Neural crest cell (in vitro differentiated cells): Measurements from ENCODE around the gene TMEM203. TPM values are rescaled to one million over a fixed set of nuclear protein-coding genes. Genes with fewer than 3 reads are reported as not detected.
"Not testable (repeated sequence)": the region's sequence is repeated elsewhere in the genome, so short reads cannot be mapped to it uniquely, and the experiment has no call there.

ENCODE experiments used
- DNase-seq: peaks from one replicate; pipeline ENCODE4 v3.0.0; 2021; ENCODE audit warnings: low read depth, mixed read lengths, low spot score
- H3K27ac Mint-ChIP-seq: one replicate; pipeline ENCODE4 v1.8.0; 2021; ENCODE audit warnings: mild to moderate bottlenecking, mixed read lengths; ENCODE audit not compliant: unreplicated experiment
- H3K27me3 Mint-ChIP-seq: 2 replicates; pipeline ENCODE4 v1.8.0; 2021; ENCODE audit warnings: low read depth, mild to moderate bottlenecking, mixed read lengths
- H3K36me3 Mint-ChIP-seq: 2 replicates; pipeline ENCODE4 v1.8.0; 2021; ENCODE audit warnings: low read depth, mild to moderate bottlenecking, mixed read lengths
- H3K4me1 Mint-ChIP-seq: 2 replicates; pipeline ENCODE4 v1.8.0; 2021; ENCODE audit warnings: mixed read lengths
- H3K4me3 Mint-ChIP-seq: one replicate; pipeline ENCODE4 v1.8.0; 2021; ENCODE audit warnings: mild to moderate bottlenecking, mixed read lengths
- H3K9me3 Mint-ChIP-seq: 2 replicates; pipeline ENCODE4 v1.8.0; 2021; ENCODE audit warnings: mixed read lengths
- total RNA-seq: library from RNA; stranded (reverse); gene quantifications from 2 replicates; pipeline ENCODE4 v1.2.1, GENCODE V29; 2021
- TF ChIP-seq, protein P1 (sequence below): fragments of 200-600 bp; sonication (generic); conservative IDR thresholded peaks from 2 replicates; pipeline ENCODE4 v1.5.0; 2021; ENCODE audit warnings: antibody characterized with exemption, mild to moderate bottlenecking

Gene TMEM203
- total RNA-seq, 1 donor from 2014 or later = 49.7 TPM

DNA sequence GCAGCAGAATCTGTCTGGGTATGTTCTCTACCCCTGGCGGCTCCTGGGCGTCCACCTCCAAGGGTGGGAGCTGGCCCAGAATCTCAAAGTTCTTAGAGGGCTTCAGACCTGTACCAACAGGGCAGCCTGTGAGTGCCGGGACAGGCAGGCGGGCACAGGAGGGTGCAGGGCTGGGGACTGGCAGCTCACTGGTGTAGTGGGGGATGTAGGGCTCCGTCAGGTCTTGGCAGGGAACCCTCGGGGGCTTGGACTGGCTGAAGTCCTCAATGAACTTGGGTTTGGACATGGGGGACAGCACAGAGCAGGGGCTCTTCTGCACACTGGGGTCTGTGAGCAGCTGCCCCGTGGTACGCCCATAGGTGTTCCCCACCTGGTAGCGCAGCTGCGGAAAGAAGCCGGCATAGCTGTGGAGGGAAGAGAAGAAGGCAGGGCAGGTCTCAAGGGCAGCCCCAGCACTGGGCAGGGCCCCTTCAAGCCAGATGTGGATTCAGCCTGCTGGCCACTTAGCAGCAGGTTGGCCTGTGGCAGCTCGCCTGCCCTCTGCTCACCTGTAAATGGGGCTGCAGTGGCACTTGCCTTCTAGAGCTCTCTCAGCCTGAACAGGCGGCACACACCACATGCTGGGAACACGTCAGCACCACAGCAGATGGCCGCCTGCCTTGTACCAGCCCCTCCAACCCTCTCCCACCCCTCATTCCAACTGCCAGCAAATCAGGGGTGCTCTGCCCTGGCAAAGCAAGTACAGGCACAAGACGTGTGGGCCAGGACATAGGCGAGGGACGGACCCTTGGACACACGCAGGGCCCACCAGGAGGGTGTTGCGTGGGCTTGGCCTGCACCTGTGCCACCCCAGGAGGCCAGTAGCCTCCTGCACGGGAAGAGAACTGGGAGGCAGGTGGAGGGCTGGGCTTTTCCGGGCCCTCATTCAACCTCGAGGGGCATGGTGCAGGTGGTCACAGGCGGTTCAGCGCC lies 40.3 kb upstream of the TMEM203 start:
- H3K27me3 Mint-ChIP-seq = peaks cover 4% of the 10 kb centered on the region
- TF ChIP-seq, protein P1, sequence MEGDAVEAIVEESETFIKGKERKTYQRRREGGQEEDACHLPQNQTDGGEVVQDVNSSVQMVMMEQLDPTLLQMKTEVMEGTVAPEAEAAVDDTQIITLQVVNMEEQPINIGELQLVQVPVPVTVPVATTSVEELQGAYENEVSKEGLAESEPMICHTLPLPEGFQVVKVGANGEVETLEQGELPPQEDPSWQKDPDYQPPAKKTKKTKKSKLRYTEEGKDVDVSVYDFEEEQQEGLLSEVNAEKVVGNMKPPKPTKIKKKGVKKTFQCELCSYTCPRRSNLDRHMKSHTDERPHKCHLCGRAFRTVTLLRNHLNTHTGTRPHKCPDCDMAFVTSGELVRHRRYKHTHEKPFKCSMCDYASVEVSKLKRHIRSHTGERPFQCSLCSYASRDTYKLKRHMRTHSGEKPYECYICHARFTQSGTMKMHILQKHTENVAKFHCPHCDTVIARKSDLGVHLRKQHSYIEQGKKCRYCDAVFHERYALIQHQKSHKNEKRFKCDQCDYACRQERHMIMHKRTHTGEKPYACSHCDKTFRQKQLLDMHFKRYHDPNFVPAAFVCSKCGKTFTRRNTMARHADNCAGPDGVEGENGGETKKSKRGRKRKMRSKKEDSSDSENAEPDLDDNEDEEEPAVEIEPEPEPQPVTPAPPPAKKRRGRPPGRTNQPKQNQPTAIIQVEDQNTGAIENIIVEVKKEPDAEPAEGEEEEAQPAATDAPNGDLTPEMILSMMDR = no peak
- H3K36me3 Mint-ChIP-seq = peaks cover 11% of the 10 kb centered on the region
- H3K27ac Mint-ChIP-seq = no peak overlapping the region
- H3K9me3 Mint-ChIP-seq = no peaks in the 10 kb centered on the region
- DNase-seq = no peak
- peak overlapping the region; percentile 91 for H3K4me3 Mint-ChIP-seq
- H3K4me1 Mint-ChIP-seq = peaks cover 17% of the 10 kb centered on the region

DNA sequence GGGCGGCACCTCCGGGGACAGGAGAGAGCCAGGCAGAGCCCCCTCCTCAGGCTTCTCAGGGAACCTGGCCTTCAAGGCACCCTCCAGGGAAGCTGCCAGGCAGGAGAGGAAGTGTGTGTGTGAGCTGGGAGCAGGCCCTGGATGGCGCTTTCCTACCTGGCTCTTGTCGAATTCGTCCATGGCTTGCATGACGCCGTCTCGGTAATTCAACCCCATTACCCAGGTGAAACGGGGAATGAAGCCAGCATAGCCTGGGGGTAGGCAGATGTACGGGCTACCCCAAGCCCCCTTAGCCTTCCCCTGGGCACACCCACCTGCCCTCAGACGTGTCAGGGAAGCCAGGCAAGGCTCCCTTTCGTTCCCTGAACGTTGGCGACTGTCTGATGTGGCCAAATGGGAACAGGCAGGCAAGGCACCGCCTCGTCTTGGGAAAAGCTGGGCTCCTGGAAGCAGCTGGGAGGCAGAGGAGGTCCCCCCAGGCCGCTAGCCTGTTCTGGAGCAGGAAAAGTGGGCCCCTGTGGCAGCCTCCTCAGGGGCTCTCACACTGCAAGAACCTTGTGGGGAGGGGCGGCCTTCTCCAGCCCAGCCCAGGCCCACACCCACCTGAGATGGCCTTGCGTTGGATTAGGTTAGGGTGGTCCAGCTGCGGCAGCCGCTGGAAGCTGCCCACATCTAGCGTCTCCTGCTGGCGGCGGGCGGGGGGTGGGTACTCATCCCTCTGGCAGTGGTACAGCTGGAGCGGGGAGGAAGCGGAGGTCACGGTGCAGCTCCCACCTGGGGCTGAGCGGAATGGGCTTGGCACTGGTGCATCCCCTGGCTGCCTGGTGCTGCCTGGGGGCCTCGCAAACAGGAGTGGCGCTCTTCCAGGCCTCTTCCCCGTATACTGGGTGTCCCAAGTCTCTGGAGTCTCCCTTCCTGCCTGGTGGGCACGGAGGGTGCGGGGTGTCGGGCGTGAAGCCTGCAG lies 39.3 kb upstream of the TMEM203 start:
- TF ChIP-seq, protein P1 = no peak
- H3K27ac Mint-ChIP-seq = no peak overlapping the region
- no peaks in the 10 kb centered on the region for H3K9me3 Mint-ChIP-seq
- peak overlapping the region; percentile 91 for H3K4me3 Mint-ChIP-seq
- peaks cover 18% of the 10 kb centered on the region for H3K4me1 Mint-ChIP-seq
- H3K27me3 Mint-ChIP-seq = peaks cover 4% of the 10 kb centered on the region
- peaks cover 11% of the 10 kb centered on the region for H3K36me3 Mint-ChIP-seq
- DNase-seq = no peak

DNA sequence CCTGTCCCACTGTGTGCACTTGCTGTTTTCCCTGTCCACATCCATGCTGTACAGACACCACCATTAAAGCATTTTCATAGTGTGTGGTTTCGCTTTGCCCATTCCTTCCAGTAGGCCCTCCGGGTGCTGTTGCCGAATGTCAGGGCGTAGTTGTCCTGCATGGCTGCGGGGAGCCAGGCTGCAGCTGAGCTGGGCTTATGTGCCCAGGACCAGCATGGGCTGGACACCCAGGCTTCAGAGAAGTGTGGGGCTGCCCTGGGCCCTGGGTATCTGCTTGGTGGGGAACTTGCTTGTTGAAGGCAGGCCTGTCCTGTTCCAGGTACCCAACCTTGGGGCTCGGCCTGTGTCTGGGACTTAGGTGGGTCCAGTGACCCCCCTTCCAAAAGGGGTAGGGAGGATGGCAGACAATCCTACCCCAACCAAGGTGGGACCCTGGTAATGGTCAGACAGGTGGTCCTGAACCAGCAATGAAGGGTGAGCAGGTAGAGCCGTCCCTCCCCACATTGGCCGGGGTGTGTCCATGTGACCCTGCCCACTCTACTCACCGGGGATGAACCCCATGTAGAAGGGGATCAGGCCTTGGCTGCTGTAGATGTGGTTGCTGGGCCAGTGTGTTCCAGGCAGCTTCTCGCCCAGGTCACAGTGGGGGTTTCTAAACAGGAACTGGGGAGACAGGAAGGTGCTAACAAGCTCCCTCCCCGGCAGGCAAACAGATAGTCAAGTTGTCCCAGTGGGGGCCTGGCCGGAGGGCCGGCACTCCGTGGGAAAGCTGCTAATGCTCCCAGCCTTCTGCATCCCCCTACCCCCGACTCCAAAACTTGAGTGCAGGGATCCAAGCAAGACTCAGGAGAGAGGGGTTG lies 38.4 kb upstream of the TMEM203 start:
- DNase-seq = no peak
- H3K27ac Mint-ChIP-seq = no peak overlapping the region
- H3K27me3 Mint-ChIP-seq = peaks cover 4% of the 10 kb centered on the region
- peaks cover 22% of the 10 kb centered on the region for H3K4me1 Mint-ChIP-seq
- H3K36me3 Mint-ChIP-seq = peaks cover 11% of the 10 kb centered on the region
- no peaks in the 10 kb centered on the region for H3K9me3 Mint-ChIP-seq
- TF ChIP-seq, protein P1 = no peak
- H3K4me3 Mint-ChIP-seq = peak overlapping the region; percentile 91

DNA sequence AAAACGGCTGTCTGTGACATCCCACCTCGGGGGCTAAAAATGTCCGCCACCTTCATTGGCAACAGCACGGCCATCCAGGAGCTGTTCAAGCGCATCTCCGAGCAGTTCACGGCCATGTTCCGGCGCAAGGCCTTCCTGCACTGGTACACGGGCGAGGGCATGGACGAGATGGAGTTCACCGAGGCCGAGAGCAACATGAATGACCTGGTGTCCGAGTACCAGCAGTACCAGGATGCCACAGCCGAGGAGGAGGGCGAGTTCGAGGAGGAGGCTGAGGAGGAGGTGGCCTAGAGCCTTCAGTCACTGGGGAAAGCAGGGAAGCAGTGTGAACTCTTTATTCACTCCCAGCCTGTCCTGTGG lies 37.8 kb upstream of the TMEM203 start:
- H3K36me3 Mint-ChIP-seq = peaks cover 11% of the 10 kb centered on the region
- not testable (repeated sequence) for H3K27ac Mint-ChIP-seq, H3K27me3 Mint-ChIP-seq, H3K9me3 Mint-ChIP-seq, DNase-seq
- peaks cover 24% of the 10 kb centered on the region for H3K4me1 Mint-ChIP-seq
- H3K4me3 Mint-ChIP-seq = peak overlapping the region; percentile 91

DNA sequence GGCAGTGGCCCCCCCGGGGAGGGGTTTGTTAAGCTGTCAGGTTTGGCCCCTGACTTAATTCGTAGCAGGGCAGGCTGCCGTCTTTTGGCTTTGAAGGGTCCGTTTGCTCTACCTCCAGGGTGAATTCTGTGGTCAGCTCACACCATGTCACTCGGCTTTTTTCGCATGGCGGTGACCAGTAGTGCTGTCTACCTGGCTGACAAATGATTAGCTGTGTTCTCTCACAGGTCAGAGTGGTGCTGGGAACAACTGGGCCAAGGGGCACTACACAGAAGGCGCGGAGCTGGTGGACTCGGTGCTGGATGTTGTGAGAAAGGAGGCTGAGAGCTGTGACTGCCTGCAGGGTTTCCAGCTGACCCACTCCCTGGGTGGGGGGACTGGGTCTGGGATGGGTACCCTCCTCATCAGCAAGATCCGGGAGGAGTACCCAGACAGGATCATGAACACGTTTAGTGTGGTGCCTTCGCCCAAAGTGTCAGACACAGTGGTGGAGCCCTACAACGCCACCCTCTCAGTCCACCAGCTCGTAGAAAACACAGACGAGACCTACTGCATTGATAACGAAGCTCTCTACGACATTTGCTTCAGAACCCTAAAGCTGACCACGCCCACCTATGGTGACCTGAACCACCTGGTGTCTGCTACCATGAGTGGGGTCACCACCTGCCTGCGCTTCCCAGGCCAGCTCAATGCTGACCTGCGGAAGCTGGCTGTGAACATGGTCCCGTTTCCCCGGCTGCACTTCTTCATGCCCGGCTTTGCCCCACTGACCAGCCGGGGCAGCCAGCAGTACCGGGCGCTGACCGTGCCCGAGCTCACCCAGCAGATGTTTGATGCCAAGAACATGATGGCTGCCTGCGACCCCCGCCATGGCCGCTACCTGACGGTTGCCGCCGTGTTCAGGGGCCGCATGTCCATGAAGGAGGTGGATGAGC lies 37.1 kb upstream of the TMEM203 start:
- Mint-ChIP-seq H3K27ac (peak overlapping the region; percentile 57), H3K36me3 (peaks cover 11% of the 10 kb centered on the region), H3K4me1 (peaks cover 24% of the 10 kb centered on the region), H3K9me3 (no peaks in the 10 kb centered on the region), H3K27me3 (peaks cover 4% of the 10 kb centered on the region), H3K4me3 (peak overlapping the region; percentile 91)
- TF ChIP-seq, protein P1 = no peak
- no peak for DNase-seq
